GM12878 (cell line): Measurements from ENCODE around the gene POLG. TPM values are rescaled to one million over a fixed set of nuclear protein-coding genes. Genes with fewer than 3 reads are reported as not detected.

Experiments used
- ATAC-seq: fragments of 200-7000 bp; cut with Tn5 transposase; 3 replicates; pipeline ENCODE4 v1.9.1; 2020; ENCODE audit warnings: mild to moderate bottlenecking, moderate library complexity
- BruUV-seq: library from RNA; stranded (reverse); fragments of 400-500 nt; replicated peaks from 2 replicates; lab custom pipeline; 2021; lab: Mats Ljungman, UMichigan
- CTCF ChIA-PET: fragments of 300-600 bp; sonication (Branson Sonifier 250); formaldehyde crosslinking; extraction: SDS; loops from one replicate; lab custom pipeline; 2021; ENCODE audit warnings: inconsistent platforms; lab: Yijun Ruan, JAX
- POLR2A ChIA-PET: fragments of 350-600 bp; formaldehyde crosslinking; extraction: SDS; loops from one replicate; lab custom pipeline; 2021; ENCODE audit warnings: inconsistent platforms; lab: Charles Lee
- RAD21 ChIA-PET: fragments of 300-600 bp; sonication (Branson Sonifier 250); formaldehyde crosslinking; loops from one replicate; lab custom pipeline; 2023; ENCODE audit warnings: antibody characterized with exemption; ENCODE audit not compliant: unreplicated experiment; lab: Charles Lee
- SMC1A ChIA-PET: fragments of 300-600 bp; sonication (Branson Sonifier 250); formaldehyde crosslinking; loops from one replicate; lab custom pipeline; 2023; ENCODE audit not compliant: unreplicated experiment, uncharacterized antibody; lab: Charles Lee
- DNase-seq: peaks from one replicate; pipeline ENCODE4 v3.0.0-alpha.2; 2011; ENCODE audit warnings: low read depth, low spot score
- FAIRE-seq: peaks from 3 replicates; lab custom pipeline; 2011; peaks lifted over from hg19 to GRCh38; lab: Jason Lieb, UNC
- H2AFZ ChIP-seq: 2 replicates; pipeline ENCODE4 v1.6.0; 2011; ENCODE audit warnings: low read depth, low read length, control low read depth; ENCODE audit not compliant: control insufficient read depth
- H3K27ac ChIP-seq: 2 replicates; pipeline ENCODE4 v1.5.1; 2011; ENCODE audit warnings: control low read depth; ENCODE audit not compliant: control insufficient read depth, insufficient read depth
- H3K27me3 ChIP-seq, 2 experiments: replicated peaks in 1 of 2; 2 replicates each; pipeline versions ENCODE4 v1.6.0 to v1.6.1; 2011; ENCODE audit warnings: low read length in 1 of 2; ENCODE audit not compliant: control insufficient read depth in 2 of 2, insufficient read depth in 2 of 2
- H3K36me3 ChIP-seq, 2 experiments: 2 replicates each; pipeline ENCODE4 v1.5.1; 2011; ENCODE audit warnings: low read length in 1 of 2; ENCODE audit not compliant: control insufficient read depth in 2 of 2, insufficient read depth in 2 of 2
- H3K4me1 ChIP-seq: 2 replicates; pipeline ENCODE4 v1.6.1; 2011; ENCODE audit warnings: mild to moderate bottlenecking, low read length, moderate library complexity, mixed read lengths; ENCODE audit not compliant: control insufficient read depth, insufficient read depth
- H3K4me2 ChIP-seq: 2 replicates; pipeline ENCODE4 v1.6.0; 2011; ENCODE audit warnings: control low read depth; ENCODE audit not compliant: control insufficient read depth, insufficient read depth
- H3K4me3 ChIP-seq: fragments of 200-600 bp; sonication (generic); 2 replicates; pipeline ENCODE4 v1.5.1; 2016
- H3K79me2 ChIP-seq: 2 replicates; pipeline ENCODE4 v1.6.0; 2011; ENCODE audit warnings: low read length; ENCODE audit not compliant: control insufficient read depth, insufficient read depth
- H3K9ac ChIP-seq: 2 replicates; pipeline ENCODE4 v1.8.0; 2011; ENCODE audit warnings: low read length, control low read depth, mixed read lengths; ENCODE audit not compliant: control insufficient read depth, insufficient read depth
- H3K9me3 ChIP-seq: replicated peaks from 3 replicates; pipeline ENCODE4 v1.5.1; 2011; ENCODE audit warnings: mild to moderate bottlenecking, low read length; ENCODE audit not compliant: control insufficient read depth, insufficient read depth
- H4K20me1 ChIP-seq: 2 replicates; pipeline ENCODE4 v1.6.0; 2011; ENCODE audit not compliant: control insufficient read depth, insufficient read depth
- BHLHE40 ChIP-seq, 2 experiments: fragments of 450-650 bp in 1 of 2; IDR thresholded peaks; 2 replicates each; pipeline ENCODE4 v1.6.1; 2011 to 2017; ENCODE audit warnings: low read depth in 2 of 2, borderline replicate concordance in 1 of 2, improper control_type of control experiment in 1 of 2, low read length in 1 of 2, mild to moderate bottlenecking in 1 of 2
- EGR1 ChIP-seq, 2 experiments: IDR thresholded peaks; 1 replicate in 1 of 2; 2 replicates in 1 of 2; pipeline ENCODE4 v1.6.1; 2011 to 2012; ENCODE audit warnings: low read depth in 2 of 2, low read length in 2 of 2, borderline replicate concordance in 1 of 2, mild to moderate bottlenecking in 1 of 2, moderate library complexity in 1 of 2
- FOS ChIP-seq: IDR thresholded peaks from 3 replicates; pipeline ENCODE4 v1.6.1; 2011; ENCODE audit warnings: borderline replicate concordance; ENCODE audit not compliant: insufficient read length; ENCODE audit errors: extremely low read depth
- IKZF2 ChIP-seq, 2 experiments: fragments of 450-650 bp; IDR thresholded peaks; 2 replicates each; pipeline ENCODE4 v1.6.1; 2017; ENCODE audit warnings: mild to moderate bottlenecking in 2 of 2, moderate library complexity in 2 of 2
- MYC ChIP-seq: IDR thresholded peaks from 2 replicates; pipeline ENCODE4 v1.6.1; 2011; ENCODE audit warnings: mild to moderate bottlenecking, low read length, moderate library complexity, inconsistent platforms; ENCODE audit not compliant: insufficient read depth, insufficient replicate concordance, insufficient read length, severe bottlenecking
- NRF1 ChIP-seq: conservative IDR thresholded peaks from 2 replicates; pipeline ENCODE4 v1.6.1; 2011; ENCODE audit warnings: mild to moderate bottlenecking, low read depth, low read length, improper control_type of control experiment
- POLR2A ChIP-seq: IDR thresholded peaks from 2 replicates; pipeline ENCODE4 v1.6.1; 2011; ENCODE audit warnings: low read depth, mild to moderate bottlenecking, low read length
- SMARCA5 ChIP-seq: fragments of 450-650 bp; IDR thresholded peaks from 2 replicates; pipeline ENCODE4 v1.6.1; 2017; ENCODE audit warnings: mild to moderate bottlenecking
- WGBS: methylation state at CpG from one replicate; pipeline ENCODE4 v1.1.6; 2016; ENCODE audit warnings: low lambda C conversion rate; ENCODE audit not compliant: insufficient replicate concordance, insufficient coverage; ENCODE audit errors: missing lambda C conversion rate; 5-methylcytosine and 5-hydroxymethylcytosine counted together
- in situ Hi-C: fragments of 300-500 bp; cut with MboI; formaldehyde crosslinking; loops from 9 replicates; pipeline ENCODE4 v1.14.3; 2018; ENCODE audit warnings: mixed read lengths
- intact Hi-C: fragments of 100-400 bp; cut with micrococcal nuclease; formaldehyde crosslinking; loops from one replicate; pipeline ENCODE4 v1.14.2; 2022; ENCODE audit not compliant: unreplicated experiment
- polyA plus RNA-seq, 11 experiments: library from polyadenylated mRNA; depleted of rRNA in 4 of 11; unstranded in 6 of 11; stranded (reverse) in 5 of 11; fragments of >200 nt; fragmentation: Nextera tagmentation in 4 of 11; fragmentation: Illumina TruSeq in 1 of 11; extraction: Ambion mirVana in 4 of 11; extraction: Trizol in 1 of 11; gene quantifications; 1 replicate in 1 of 11; 2 replicates in 10 of 11; pipeline versions ENCODE4 v1.2.1 to v1.2.3, GENCODE V29; 2011 to 2016; ENCODE audit warnings: inconsistent platforms in 2 of 11, missing spikeins in 2 of 11, low read depth in 1 of 11
- total RNA-seq, 4 experiments: library from RNA; depleted of rRNA in 3 of 4; stranded (reverse); fragments of >200 nt in 3 of 4; fragmentation: Illumina TruSeq in 1 of 4; extraction: Trizol in 1 of 4; gene quantifications; 2 replicates each; pipeline versions ENCODE4 v1.2.1 to v1.2.3, GENCODE V29; 2013 to 2021
- TF ChIP-seq, protein P1 (sequence below): fragments of 450-650 bp; IDR thresholded peaks from 2 replicates; pipeline ENCODE4 v1.6.1; 2016; ENCODE audit warnings: mild to moderate bottlenecking
- TF ChIP-seq, protein P2 (sequence below): fragments of 450-650 bp; IDR thresholded peaks from 2 replicates; pipeline ENCODE4 v1.6.1; 2017; ENCODE audit warnings: borderline replicate concordance
- TF ChIP-seq, protein P3 (sequence below): fragments of 450-650 bp; IDR thresholded peaks from 2 replicates; pipeline ENCODE4 v1.6.1; 2016; ENCODE audit warnings: mild to moderate bottlenecking, moderate library complexity, borderline replicate concordance
- TF ChIP-seq, protein P4 (sequence below): fragments of 450-650 bp; IDR thresholded peaks from 2 replicates; pipeline ENCODE4 v1.6.1; 2014; ENCODE audit warnings: mild to moderate bottlenecking

The POLG gene
- total and polyA plus RNA-seq, 10 of the 15 experiments (the other 5 are each of a cell fraction or from before 2014, with no cell fraction given) = 14.8 to 71.1 (median 33.0) TPM

DNA sequence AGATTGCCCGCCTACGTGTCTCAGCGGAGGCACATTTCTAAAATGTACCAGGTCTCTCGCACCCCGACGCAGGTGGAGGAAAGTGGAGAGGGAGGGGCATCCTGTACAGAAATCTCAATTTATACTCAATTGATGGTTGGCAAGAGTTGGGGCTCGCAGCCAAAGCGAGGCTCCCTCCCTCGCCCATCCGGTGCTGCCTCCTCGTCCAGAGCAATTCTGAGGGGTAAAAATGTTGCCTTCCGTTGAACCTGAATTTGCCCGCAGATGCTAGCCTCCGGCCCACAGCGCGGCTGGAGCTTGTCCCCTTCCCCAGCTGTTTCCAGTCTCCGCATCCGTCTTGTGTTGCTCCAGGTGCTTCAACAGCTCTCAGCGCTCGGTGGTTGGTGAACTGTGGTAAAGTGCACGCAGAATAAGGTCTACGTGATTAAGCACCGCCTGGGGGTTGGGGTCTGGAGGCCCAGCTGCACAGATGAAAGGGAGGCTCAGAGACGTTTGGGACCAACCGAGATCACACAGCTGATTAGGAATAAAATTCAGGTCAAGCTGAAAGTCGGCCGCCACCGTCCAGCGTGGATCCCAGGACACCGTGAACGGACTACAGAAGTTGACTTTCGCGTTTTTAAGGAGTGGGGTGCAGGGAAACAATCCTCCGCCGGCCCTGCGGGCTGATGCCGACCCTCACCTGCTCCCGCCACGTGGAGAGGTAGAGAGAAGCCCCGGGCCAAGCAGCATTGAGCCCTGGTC lies 846 bp upstream of the POLG start:
- ChIA-PET RAD21 (interaction anchor here (1.3 kb wide), 1 partner anchor 23 kb away, joined by 4 read pairs; no protein-coding TSS in a partner anchor), SMC1A (interaction anchor here (0.6 to 1.5 kb wide), 2 partner anchors 10 to 131 kb away, joined by 3 read pairs; no protein-coding TSS in a partner anchor), POLR2A (interaction anchor here (1.0 to 2.0 kb wide), 3 partner anchors 8 to 240 kb away, joined by 3 to 8 read pairs (median 4); partner anchors contain the start of genes FANCI and TICRR), CTCF (interaction anchor here (1.0 to 13.0 kb wide), 6 partner anchors 9 to 95 kb away, joined by 3 to 116 read pairs (median 4); no protein-coding TSS in a partner anchor)
- H2AFZ ChIP-seq = peak overlapping the region; percentile 25
- peaks cover 6% of the 10 kb centered on the region; the same call in 1 of the 2 replicates for H4K20me1 ChIP-seq
- 18% methylated on average over 40 of the region's 40 CpGs for WGBS
- FAIRE-seq (no peak), ATAC-seq (peak; percentile 39), DNase-seq (no peak)
- H3K27ac ChIP-seq = no peak overlapping the region
- H3K36me3 ChIP-seq = peaks cover 0 to 16% of the 10 kb centered on the region in 2 experiments; a peak in 2 of 4 replicates
- peak overlapping the region; percentile 72 for H3K4me3 ChIP-seq
- peaks cover 23% of the 10 kb centered on the region for H3K4me1 ChIP-seq
- H3K9me3 ChIP-seq = no peaks in the 10 kb centered on the region
- peak overlapping the region; percentile 1; the same call in 1 of the 2 replicates for H3K9ac ChIP-seq
- H3K4me2 ChIP-seq = peak overlapping the region; percentile 35
- peaks cover 39% of the 10 kb centered on the region for H3K79me2 ChIP-seq
- H3K27me3 ChIP-seq = no peaks in the 10 kb centered on the region
- in situ Hi-C loops = no loop called here
- intact Hi-C loops = no loop called here
- no TSS peak for BruUV-seq
- TF ChIP-seq EGR1 (IDR thresholded peaks at IDR 0.05; ENCODE audit: borderline replicate concordance in 1 of 2, low read depth in 2 of 2, low read length in 2 of 2) (no peak), SMARCA5 (peak; percentile 77), BHLHE40 (IDR thresholded peaks at IDR 0.05; ENCODE audit: borderline replicate concordance in 1 of 2, low read depth in 2 of 2, low read length in 1 of 2) (no peak), IKZF2 (IDR thresholded peaks at IDR 0.05) (no peak), FOS (no peak), POLR2A (no peak), NRF1 (no peak), MYC (peak; percentile 16)
- TF ChIP-seq, protein P1, sequence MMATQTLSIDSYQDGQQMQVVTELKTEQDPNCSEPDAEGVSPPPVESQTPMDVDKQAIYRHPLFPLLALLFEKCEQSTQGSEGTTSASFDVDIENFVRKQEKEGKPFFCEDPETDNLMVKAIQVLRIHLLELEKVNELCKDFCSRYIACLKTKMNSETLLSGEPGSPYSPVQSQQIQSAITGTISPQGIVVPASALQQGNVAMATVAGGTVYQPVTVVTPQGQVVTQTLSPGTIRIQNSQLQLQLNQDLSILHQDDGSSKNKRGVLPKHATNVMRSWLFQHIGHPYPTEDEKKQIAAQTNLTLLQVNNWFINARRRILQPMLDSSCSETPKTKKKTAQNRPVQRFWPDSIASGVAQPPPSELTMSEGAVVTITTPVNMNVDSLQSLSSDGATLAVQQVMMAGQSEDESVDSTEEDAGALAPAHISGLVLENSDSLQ = no peak
- TF ChIP-seq, protein P2, sequence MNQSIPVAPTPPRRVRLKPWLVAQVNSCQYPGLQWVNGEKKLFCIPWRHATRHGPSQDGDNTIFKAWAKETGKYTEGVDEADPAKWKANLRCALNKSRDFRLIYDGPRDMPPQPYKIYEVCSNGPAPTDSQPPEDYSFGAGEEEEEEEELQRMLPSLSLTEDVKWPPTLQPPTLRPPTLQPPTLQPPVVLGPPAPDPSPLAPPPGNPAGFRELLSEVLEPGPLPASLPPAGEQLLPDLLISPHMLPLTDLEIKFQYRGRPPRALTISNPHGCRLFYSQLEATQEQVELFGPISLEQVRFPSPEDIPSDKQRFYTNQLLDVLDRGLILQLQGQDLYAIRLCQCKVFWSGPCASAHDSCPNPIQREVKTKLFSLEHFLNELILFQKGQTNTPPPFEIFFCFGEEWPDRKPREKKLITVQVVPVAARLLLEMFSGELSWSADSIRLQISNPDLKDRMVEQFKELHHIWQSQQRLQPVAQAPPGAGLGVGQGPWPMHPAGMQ = no peak
- TF ChIP-seq, protein P3, sequence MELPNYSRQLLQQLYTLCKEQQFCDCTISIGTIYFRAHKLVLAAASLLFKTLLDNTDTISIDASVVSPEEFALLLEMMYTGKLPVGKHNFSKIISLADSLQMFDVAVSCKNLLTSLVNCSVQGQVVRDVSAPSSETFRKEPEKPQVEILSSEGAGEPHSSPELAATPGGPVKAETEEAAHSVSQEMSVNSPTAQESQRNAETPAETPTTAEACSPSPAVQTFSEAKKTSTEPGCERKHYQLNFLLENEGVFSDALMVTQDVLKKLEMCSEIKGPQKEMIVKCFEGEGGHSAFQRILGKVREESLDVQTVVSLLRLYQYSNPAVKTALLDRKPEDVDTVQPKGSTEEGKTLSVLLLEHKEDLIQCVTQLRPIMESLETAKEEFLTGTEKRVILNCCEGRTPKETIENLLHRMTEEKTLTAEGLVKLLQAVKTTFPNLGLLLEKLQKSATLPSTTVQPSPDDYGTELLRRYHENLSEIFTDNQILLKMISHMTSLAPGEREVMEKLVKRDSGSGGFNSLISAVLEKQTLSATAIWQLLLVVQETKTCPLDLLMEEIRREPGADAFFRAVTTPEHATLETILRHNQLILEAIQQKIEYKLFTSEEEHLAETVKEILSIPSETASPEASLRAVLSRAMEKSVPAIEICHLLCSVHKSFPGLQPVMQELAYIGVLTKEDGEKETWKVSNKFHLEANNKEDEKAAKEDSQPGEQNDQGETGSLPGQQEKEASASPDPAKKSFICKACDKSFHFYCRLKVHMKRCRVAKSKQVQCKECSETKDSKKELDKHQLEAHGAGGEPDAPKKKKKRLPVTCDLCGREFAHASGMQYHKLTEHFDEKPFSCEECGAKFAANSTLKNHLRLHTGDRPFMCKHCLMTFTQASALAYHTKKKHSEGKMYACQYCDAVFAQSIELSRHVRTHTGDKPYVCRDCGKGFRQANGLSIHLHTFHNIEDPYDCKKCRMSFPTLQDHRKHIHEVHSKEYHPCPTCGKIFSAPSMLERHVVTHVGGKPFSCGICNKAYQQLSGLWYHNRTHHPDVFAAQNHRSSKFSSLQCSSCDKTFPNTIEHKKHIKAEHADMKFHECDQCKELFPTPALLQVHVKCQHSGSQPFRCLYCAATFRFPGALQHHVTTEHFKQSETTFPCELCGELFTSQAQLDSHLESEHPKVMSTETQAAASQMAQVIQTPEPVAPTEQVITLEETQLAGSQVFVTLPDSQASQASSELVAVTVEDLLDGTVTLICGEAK = no peak
- TF ChIP-seq, protein P4, sequence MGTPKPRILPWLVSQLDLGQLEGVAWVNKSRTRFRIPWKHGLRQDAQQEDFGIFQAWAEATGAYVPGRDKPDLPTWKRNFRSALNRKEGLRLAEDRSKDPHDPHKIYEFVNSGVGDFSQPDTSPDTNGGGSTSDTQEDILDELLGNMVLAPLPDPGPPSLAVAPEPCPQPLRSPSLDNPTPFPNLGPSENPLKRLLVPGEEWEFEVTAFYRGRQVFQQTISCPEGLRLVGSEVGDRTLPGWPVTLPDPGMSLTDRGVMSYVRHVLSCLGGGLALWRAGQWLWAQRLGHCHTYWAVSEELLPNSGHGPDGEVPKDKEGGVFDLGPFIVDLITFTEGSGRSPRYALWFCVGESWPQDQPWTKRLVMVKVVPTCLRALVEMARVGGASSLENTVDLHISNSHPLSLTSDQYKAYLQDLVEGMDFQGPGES = no peak
